Body of pancreas (tissue), 4 donors: Measurements from ENCODE around the gene MPP3.

ENCODE experiments used
- POLR2A ChIP-seq, 3 donors: fragments of 450-650 bp; IDR thresholded peaks; one replicate each; pipeline ENCODE4 v1.6.1; 2016; ENCODE audit warnings: antibody characterized with exemption in 3 of 3, mild to moderate bottlenecking in 2 of 3
- TF ChIP-seq, protein P1 (sequence below), 7 experiments: fragments of 450-650 bp in 4 of 7; fragments of 200-600 bp in 3 of 7; sonication (generic) in 3 of 7; IDR thresholded peaks; one replicate each; pipeline ENCODE4 v1.5.1; 2016 to 2019; ENCODE audit warnings: antibody characterized with exemption in 7 of 7

DNA sequence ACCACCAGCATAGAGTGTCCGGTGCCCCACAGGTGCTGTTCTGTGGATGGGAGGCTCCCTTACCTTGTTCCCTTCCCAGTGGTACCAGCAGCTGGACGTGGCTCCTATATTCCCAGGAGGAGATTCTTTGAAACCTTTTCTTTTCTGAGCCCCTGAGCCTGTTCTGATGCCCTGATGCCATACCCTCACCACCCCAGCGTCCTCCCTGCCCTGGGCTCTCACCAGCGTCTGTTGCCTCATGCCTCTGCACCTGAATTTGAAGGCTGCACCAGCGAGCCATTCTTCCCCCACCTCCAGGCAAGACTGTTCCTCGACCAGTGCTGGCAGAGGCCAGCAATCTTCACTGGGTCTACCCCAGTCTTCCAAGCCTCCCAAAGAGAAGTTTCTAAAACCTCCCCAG is 74.9 kb downstream of the MPP3 start:
- TF ChIP-seq POLR2A (IDR thresholded peaks at IDR 0.05): no peak
- TF ChIP-seq, protein P1, sequence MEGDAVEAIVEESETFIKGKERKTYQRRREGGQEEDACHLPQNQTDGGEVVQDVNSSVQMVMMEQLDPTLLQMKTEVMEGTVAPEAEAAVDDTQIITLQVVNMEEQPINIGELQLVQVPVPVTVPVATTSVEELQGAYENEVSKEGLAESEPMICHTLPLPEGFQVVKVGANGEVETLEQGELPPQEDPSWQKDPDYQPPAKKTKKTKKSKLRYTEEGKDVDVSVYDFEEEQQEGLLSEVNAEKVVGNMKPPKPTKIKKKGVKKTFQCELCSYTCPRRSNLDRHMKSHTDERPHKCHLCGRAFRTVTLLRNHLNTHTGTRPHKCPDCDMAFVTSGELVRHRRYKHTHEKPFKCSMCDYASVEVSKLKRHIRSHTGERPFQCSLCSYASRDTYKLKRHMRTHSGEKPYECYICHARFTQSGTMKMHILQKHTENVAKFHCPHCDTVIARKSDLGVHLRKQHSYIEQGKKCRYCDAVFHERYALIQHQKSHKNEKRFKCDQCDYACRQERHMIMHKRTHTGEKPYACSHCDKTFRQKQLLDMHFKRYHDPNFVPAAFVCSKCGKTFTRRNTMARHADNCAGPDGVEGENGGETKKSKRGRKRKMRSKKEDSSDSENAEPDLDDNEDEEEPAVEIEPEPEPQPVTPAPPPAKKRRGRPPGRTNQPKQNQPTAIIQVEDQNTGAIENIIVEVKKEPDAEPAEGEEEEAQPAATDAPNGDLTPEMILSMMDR (IDR thresholded peaks at IDR 0.05): no peak
